ENCODE data around the gene SLC6A19. TPM values are rescaled to one million over a fixed set of nuclear protein-coding genes. Genes with fewer than 3 reads are reported as not detected.
A peak's percentile ranks its signal among the peaks of the same experiment; 100 is the strongest.

The SLC6A19 gene
- total and polyA plus RNA-seq, 9 of the 15 experiments (the other 6 are each of a cell fraction or from before 2014, with no cell fraction given): 0.03 to 1.6 (median 0.59) TPM

DNA sequence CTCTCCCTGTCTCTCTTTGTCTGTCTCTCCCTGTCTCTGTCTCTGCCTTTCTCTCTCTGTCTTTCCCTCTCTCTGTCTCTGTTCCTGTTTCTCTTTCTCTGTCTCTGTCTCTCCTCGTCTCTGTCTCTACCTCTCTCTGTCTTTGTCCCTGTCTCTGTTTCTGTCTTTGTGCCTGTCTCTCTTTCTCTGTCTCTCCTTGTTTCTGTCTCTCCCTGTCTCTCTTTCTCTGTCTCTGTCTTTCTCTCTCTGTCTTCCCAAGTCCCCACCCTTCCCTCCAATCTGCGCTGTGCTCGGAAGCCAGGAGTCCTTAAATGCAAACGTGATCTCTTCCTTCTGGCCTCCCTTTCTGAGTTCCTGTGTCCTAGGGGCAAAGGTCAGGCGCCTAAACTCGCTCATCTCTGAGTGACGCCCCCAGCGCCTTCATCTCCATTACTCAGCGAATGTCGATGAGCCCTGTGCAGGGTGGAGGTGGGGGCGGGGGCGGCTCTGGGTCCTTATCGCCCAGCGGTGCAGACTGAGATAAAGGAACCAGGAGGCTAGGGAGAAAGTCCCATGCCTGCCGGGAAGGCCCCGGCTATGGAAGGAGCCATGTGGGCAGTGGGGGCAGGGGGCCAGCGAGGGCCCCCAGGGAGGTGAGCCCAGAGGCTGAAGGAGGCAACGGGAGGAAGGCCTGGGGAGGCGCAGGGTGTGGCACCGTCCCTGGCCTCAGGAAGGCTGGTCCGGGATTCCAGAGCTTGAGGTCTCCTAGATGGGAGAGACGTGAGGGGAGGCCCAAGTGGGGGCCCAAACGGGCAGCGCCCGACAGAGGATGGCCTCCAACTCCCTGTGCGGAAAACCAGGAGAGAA, 1.5 kb upstream of the SLC6A19 start (continued):
- TF ChIP-seq ZNF766 (CRISPR knock-in tag; conservative IDR thresholded peaks at IDR 0.05): peak; percentile 90
- TF ChIP-seq DACH1 (IDR thresholded peaks at IDR 0.05; ENCODE audit: partially characterized antibody): no peak
- TF ChIP-seq, protein P1, sequence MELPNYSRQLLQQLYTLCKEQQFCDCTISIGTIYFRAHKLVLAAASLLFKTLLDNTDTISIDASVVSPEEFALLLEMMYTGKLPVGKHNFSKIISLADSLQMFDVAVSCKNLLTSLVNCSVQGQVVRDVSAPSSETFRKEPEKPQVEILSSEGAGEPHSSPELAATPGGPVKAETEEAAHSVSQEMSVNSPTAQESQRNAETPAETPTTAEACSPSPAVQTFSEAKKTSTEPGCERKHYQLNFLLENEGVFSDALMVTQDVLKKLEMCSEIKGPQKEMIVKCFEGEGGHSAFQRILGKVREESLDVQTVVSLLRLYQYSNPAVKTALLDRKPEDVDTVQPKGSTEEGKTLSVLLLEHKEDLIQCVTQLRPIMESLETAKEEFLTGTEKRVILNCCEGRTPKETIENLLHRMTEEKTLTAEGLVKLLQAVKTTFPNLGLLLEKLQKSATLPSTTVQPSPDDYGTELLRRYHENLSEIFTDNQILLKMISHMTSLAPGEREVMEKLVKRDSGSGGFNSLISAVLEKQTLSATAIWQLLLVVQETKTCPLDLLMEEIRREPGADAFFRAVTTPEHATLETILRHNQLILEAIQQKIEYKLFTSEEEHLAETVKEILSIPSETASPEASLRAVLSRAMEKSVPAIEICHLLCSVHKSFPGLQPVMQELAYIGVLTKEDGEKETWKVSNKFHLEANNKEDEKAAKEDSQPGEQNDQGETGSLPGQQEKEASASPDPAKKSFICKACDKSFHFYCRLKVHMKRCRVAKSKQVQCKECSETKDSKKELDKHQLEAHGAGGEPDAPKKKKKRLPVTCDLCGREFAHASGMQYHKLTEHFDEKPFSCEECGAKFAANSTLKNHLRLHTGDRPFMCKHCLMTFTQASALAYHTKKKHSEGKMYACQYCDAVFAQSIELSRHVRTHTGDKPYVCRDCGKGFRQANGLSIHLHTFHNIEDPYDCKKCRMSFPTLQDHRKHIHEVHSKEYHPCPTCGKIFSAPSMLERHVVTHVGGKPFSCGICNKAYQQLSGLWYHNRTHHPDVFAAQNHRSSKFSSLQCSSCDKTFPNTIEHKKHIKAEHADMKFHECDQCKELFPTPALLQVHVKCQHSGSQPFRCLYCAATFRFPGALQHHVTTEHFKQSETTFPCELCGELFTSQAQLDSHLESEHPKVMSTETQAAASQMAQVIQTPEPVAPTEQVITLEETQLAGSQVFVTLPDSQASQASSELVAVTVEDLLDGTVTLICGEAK (IDR thresholded peaks at IDR 0.05): peak; percentile 78
- TF ChIP-seq, protein P1 (CRISPR knock-in tag; IDR thresholded peaks at IDR 0.05): no peak
- 0 out of 2 replicates have a peak, but pooled peaks have one; percentile 48 for TF ChIP-seq ZNF197 (CRISPR knock-in tag; IDR thresholded peaks at IDR 0.05; ENCODE audit: low read depth)
- no peak for TF ChIP-seq POLR2AphosphoS2 (IDR thresholded peaks at IDR 0.05; ENCODE audit: low read length)
- TF ChIP-seq MAFK (IDR thresholded peaks at IDR 0.05; ENCODE audit: low read length): peak; percentile 72
- TF ChIP-seq SRSF7 (optimal IDR thresholded peaks at IDR 0.05; ENCODE audit: low read depth, low read length): no peak
- TF ChIP-seq MXI1 (IDR thresholded peaks at IDR 0.05; ENCODE audit: low read depth, low read length): no peak
- TF ChIP-seq KLF1 (tag; IDR thresholded peaks at IDR 0.05): no peak
- peak; percentile 61; the same call in 1 of the 2 replicates for TF ChIP-seq GABPA (tag; conservative IDR thresholded peaks at IDR 0.05; ENCODE audit: low read depth)
- TF ChIP-seq MAFG (tag; conservative IDR thresholded peaks at IDR 0.05): peak; percentile 72
- TF ChIP-seq NFATC3 (IDR thresholded peaks at IDR 0.05): peak; percentile 90
- no peak for TF ChIP-seq SMAD1 (IDR thresholded peaks at IDR 0.05; ENCODE audit: low read depth, low read length, partially characterized antibody)
- TF ChIP-seq NCOA1 (IDR thresholded peaks at IDR 0.05; ENCODE audit: low read depth): peak; percentile 56; the same call in 1 of the 2 replicates
- TF ChIP-seq, protein P2, sequence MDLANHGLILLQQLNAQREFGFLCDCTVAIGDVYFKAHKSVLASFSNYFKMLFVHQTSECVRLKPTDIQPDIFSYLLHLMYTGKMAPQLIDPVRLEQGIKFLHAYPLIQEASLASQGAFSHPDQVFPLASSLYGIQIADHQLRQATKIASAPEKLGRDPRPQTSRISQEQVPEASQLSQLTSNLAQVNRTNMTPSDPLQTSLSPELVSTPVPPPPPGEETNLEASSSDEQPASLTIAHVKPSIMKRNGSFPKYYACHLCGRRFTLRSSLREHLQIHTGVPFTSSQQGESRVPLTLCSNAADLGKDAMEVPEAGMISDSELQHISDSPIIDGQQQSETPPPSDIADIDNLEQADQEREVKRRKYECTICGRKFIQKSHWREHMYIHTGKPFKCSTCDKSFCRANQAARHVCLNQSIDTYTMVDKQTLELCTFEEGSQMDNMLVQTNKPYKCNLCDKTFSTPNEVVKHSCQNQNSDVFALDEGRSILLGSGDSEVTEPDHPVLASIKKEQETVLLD (IDR thresholded peaks at IDR 0.05): peak; percentile 8; the same call in 1 of the 2 replicates
- TF ChIP-seq, protein P3, sequence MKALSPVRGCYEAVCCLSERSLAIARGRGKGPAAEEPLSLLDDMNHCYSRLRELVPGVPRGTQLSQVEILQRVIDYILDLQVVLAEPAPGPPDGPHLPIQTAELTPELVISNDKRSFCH (CRISPR knock-in tag; IDR thresholded peaks at IDR 0.05): no peak
- TF ChIP-seq, protein P3 (tag; IDR thresholded peaks at IDR 0.05): peak; percentile 42; the same call in 1 of the 2 replicates

Measured in K562 (cell line).